HepG2 (cell line): ENCODE results near the gene TNFRSF1B. TPM values are rescaled to one million over a fixed set of nuclear protein-coding genes. Genes with fewer than 3 reads are reported as not detected.

Experiments used
- ATAC-seq: fragments of 200-7000 bp; cut with Tn5 transposase; 3 replicates; pipeline ENCODE4 v1.9.1; 2020; ENCODE audit warnings: mild to moderate bottlenecking, moderate library complexity
- BruUV-seq: library from RNA; stranded (reverse); fragments of 400-500 nt; replicated peaks from 2 replicates; lab custom pipeline; 2021; lab: Mats Ljungman, UMichigan
- CTCF ChIA-PET: fragments of 300-600 bp; formaldehyde crosslinking; extraction: SDS; loops from one replicate; lab custom pipeline; 2021; ENCODE audit warnings: low total read pairs, inconsistent platforms, low intra/inter-chr PET ratio; lab: Yijun Ruan, JAX
- POLR2A ChIA-PET: fragments of 350-600 bp; sonication (Branson Sonifier 250); formaldehyde crosslinking; loops from one replicate; lab custom pipeline; 2020; ENCODE audit warnings: antibody characterized with exemption, inconsistent platforms; lab: Yijun Ruan, JAX
- DNase-seq: peaks from one replicate; pipeline ENCODE4 v3.0.0-alpha.2; 2015; ENCODE audit warnings: low spot score
- FAIRE-seq: peaks from 3 replicates; lab custom pipeline; 2011; peaks lifted over from hg19 to GRCh38; lab: Jason Lieb, UNC
- H2AFZ ChIP-seq: one replicate; pipeline ENCODE4 v1.6.1; 2011; ENCODE audit warnings: low read length, inconsistent platforms
- H3K27ac ChIP-seq: fragments of 300-600 bp; 3 replicates; pipeline ENCODE4 v1.8.0; 2011; ENCODE audit warnings: mixed run types, mild to moderate bottlenecking, mixed read lengths, low read length, inconsistent platforms; ENCODE audit not compliant: insufficient read depth; ENCODE audit errors: extremely low read length
- H3K27me3 ChIP-seq, 2 experiments: fragments of 200-600 bp in 1 of 2; 2 replicates in 1 of 2; 3 replicates in 1 of 2; pipeline versions ENCODE4 v1.6.0 to v1.8.0; 2011; ENCODE audit warnings: low read length in 2 of 2, mild to moderate bottlenecking in 2 of 2, moderate library complexity in 2 of 2, inconsistent platforms in 1 of 2; ENCODE audit not compliant: insufficient read depth in 2 of 2, control insufficient read depth in 1 of 2
- H3K36me3 ChIP-seq, 2 experiments: fragments of 200-600 bp in 1 of 2; replicated peaks in 1 of 2; 2 replicates in 1 of 2; 3 replicates in 1 of 2; pipeline versions ENCODE4 v1.5.1 to v1.8.0; 2011; ENCODE audit warnings: low read length in 2 of 2, inconsistent platforms in 1 of 2; ENCODE audit not compliant: insufficient read depth in 2 of 2, control insufficient read depth in 1 of 2
- H3K4me1 ChIP-seq: 2 replicates; pipeline ENCODE4 v1.5.1; 2012; ENCODE audit warnings: low read length, inconsistent platforms; ENCODE audit not compliant: insufficient read depth
- H3K4me2 ChIP-seq: 2 replicates; pipeline ENCODE4 v1.6.0; 2011; ENCODE audit warnings: low read depth, low read length, inconsistent platforms
- H3K4me3 ChIP-seq, 3 experiments: fragments of 200-600 bp in 1 of 3; sonication (generic), shearing (Covaris generic) in 1 of 3; replicated peaks in 1 of 3; 2 replicates each; pipeline ENCODE4 v1.5.1; 2011 to 2016; ENCODE audit warnings: low read length in 3 of 3, inconsistent platforms in 2 of 3, low read depth in 2 of 3, mild to moderate bottlenecking in 2 of 3, control low read depth in 1 of 3, mixed read lengths in 1 of 3; ENCODE audit not compliant: insufficient read depth in 1 of 3
- H3K79me2 ChIP-seq: one replicate; pipeline ENCODE4 v1.6.1; 2011; ENCODE audit warnings: low read length, inconsistent platforms; ENCODE audit not compliant: insufficient read depth
- H3K9ac ChIP-seq: 2 replicates; pipeline ENCODE4 v1.6.0; 2011; ENCODE audit warnings: mild to moderate bottlenecking, low read depth, low read length, inconsistent platforms; ENCODE audit not compliant: insufficient read depth
- H3K9me3 ChIP-seq: 2 replicates; pipeline ENCODE4 v1.5.1; 2012; ENCODE audit warnings: mild to moderate bottlenecking, low read length
- H4K20me1 ChIP-seq: 2 replicates; pipeline ENCODE4 v1.6.0; 2011; ENCODE audit warnings: inconsistent platforms, mild to moderate bottlenecking, low read length, moderate library complexity; ENCODE audit not compliant: insufficient read depth
- AFF4 ChIP-seq: sonication (generic); formaldehyde crosslinking; IDR thresholded peaks from 2 replicates; pipeline ENCODE4 v1.4.0; 2020; ENCODE audit warnings: missing genetic modification reagents
- HOXA9 ChIP-seq: sonication (generic); formaldehyde crosslinking; IDR thresholded peaks from 2 replicates; pipeline ENCODE4 v1.8.1; 2022; ENCODE audit warnings: missing genetic modification reagents, mild to moderate bottlenecking, moderate library complexity, borderline replicate concordance
- KLF9 ChIP-seq: IDR thresholded peaks from 2 replicates; pipeline ENCODE4 v1.6.1; 2016; ENCODE audit warnings: low read depth
- ZNF549 ChIP-seq: sonication (generic); formaldehyde crosslinking; IDR thresholded peaks from 2 replicates; pipeline ENCODE4 v1.5.0; 2020; ENCODE audit warnings: missing genetic modification reagents
- ZNF660 ChIP-seq: sonication (generic); formaldehyde crosslinking; IDR thresholded peaks from 2 replicates; pipeline ENCODE4 v1.5.1; 2020; ENCODE audit warnings: mild to moderate bottlenecking, low read depth, missing genetic modification reagents, borderline replicate concordance
- ZNF841 ChIP-seq: sonication (generic); formaldehyde crosslinking; IDR thresholded peaks from 2 replicates; pipeline ENCODE4 v1.8.1; 2023; ENCODE audit warnings: missing genetic modification reagents, borderline replicate concordance
- whole genome bisulfite sequencing: methylation state at CpG from one replicate; pipeline ENCODE4 v1.1.6; 2017; ENCODE audit warnings: low lambda C conversion rate; 5-methylcytosine and 5-hydroxymethylcytosine counted together
- in situ Hi-C: cut with HindIII; loops from 2 replicates; pipeline ENCODE4 v1.10.0; 2017; ENCODE audit warnings: low pct_unique_long_range_greater_than_20kb; ENCODE audit not compliant: extremely low pct_ligation_motif_present
- intact Hi-C: fragments of 100-400 bp; cut with micrococcal nuclease; formaldehyde crosslinking; loops from one replicate; pipeline ENCODE4 v1.10.0; 2022; ENCODE audit not compliant: unreplicated experiment
- polyA plus RNA-seq, 8 experiments: library from polyadenylated mRNA; depleted of rRNA in 3 of 8; stranded (reverse) in 7 of 8; unstranded in 1 of 8; fragments of >200 nt; fragmentation: Illumina TruSeq in 4 of 8; extraction: Trizol in 4 of 8; gene quantifications; 2 replicates each; pipeline versions ENCODE4 v1.2.1 to v1.2.3, GENCODE V29; 2011 to 2016; ENCODE audit warnings: low read depth in 4 of 8, missing spikeins in 1 of 8, mixed read lengths in 1 of 8; ENCODE audit not compliant: insufficient read depth in 1 of 8
- total RNA-seq, 5 experiments: library from RNA; depleted of rRNA; stranded (reverse); fragments of >200 nt; fragmentation: Illumina TruSeq; extraction: Trizol; gene quantifications; 2 replicates each; pipeline ENCODE4 v1.2.3, GENCODE V29; 2016; ENCODE audit warnings: low read depth in 1 of 5
- TF ChIP-seq, protein P1 (sequence below): sonication (generic); formaldehyde crosslinking; IDR thresholded peaks from 2 replicates; pipeline ENCODE4 v1.4.0; 2020; ENCODE audit warnings: missing genetic modification reagents
- TF ChIP-seq, protein P2 (sequence below): IDR thresholded peaks from 2 replicates; pipeline ENCODE4 v1.6.1; 2016; ENCODE audit warnings: missing compliant biosample characterization, missing genetic modification reagents, borderline replicate concordance

TNFRSF1B gene
- total and polyA plus RNA-seq, 2 of the 13 experiments (the other 11 are each of a cell fraction or from before 2014, with no cell fraction given) = 0.04 to 0.11 TPM

DNA sequence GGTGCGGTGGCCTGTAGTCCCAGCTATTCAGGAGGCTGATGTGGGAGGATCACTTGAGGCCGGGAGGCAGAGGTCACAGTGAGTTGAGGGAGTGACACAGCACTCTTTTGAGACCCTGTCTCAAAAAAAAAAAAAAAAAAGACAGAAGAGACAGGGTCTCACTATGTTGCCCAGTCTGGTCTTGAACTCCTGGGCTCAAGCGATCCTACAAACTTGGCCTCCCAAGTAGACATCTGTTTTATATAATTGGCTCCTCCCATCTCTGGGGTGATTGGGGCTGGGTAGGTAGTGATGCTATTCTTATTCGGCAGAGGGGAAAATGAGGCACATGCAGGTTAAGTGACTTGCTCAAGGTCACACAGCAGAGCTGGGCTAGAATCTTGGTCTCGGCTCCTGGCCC, 39.4 kb downstream of the TNFRSF1B start:
- no peaks in the 10 kb centered on the region for H3K36me3 ChIP-seq
- ATAC-seq (no peak), FAIRE-seq (no peak), DNase-seq (no peak)
- H3K9ac ChIP-seq = no peak overlapping the region
- TF ChIP-seq HOXA9 = no peak
- H3K9me3 ChIP-seq = no peaks in the 10 kb centered on the region
- no peaks in the 10 kb centered on the region for H3K79me2 ChIP-seq
- no peaks in the 10 kb centered on the region for H3K27me3 ChIP-seq
- in situ Hi-C loops (loop anchor here (5.0 kb wide), 1 partner anchor 84 kb away; no protein-coding TSS in a partner anchor), intact Hi-C loops (no loop called here)
- H3K4me2 ChIP-seq = no peak overlapping the region
- no peaks in the 10 kb centered on the region for H3K4me1 ChIP-seq
- H2AFZ ChIP-seq = no peak overlapping the region
- ChIA-PET POLR2A (no interaction called here), CTCF (interaction anchor here (3.6 kb wide), 1 partner anchor 82 kb away, joined by 93 read pairs; no protein-coding TSS in a partner anchor)
- WGBS = 79% methylated on average over 4 of the region's 5 CpGs
- H3K4me3 ChIP-seq = no peak overlapping the region
- H3K27ac ChIP-seq = no peak overlapping the region
- H4K20me1 ChIP-seq = no peaks in the 10 kb centered on the region
- BruUV-seq = no TSS peak

- CTCF ChIA-PET = interaction anchor here (3.6 kb wide), 1 partner anchor 82 kb away, joined by 93 read pairs; no protein-coding TSS in a partner anchor
- no peaks in the 10 kb centered on the region for H4K20me1 ChIP-seq
- no peak overlapping the region for H3K27ac ChIP-seq
- no peak for DNase-seq
- H3K9me3 ChIP-seq = no peaks in the 10 kb centered on the region
- H3K79me2 ChIP-seq = no peaks in the 10 kb centered on the region
- no peak for ATAC-seq
- 46% methylated on average over 5 of the region's 17 CpGs for WGBS
- intact Hi-C loops (no loop called here), in situ Hi-C loops (loop anchor here (5.0 kb wide), 1 partner anchor 85 kb away; no protein-coding TSS in a partner anchor)
- no peak overlapping the region for H3K4me2 ChIP-seq
- no peaks in the 10 kb centered on the region for H3K36me3 ChIP-seq
- POLR2A ChIA-PET = no interaction called here
- H3K9ac ChIP-seq = no peak overlapping the region
- H3K27me3 ChIP-seq = no peaks in the 10 kb centered on the region
- FAIRE-seq = no peak
- H3K4me1 ChIP-seq = no peaks in the 10 kb centered on the region
- BruUV-seq = no TSS peak
- H3K4me3 ChIP-seq = no peak overlapping the region
- H2AFZ ChIP-seq = no peak overlapping the region
- TF ChIP-seq, protein P1, sequence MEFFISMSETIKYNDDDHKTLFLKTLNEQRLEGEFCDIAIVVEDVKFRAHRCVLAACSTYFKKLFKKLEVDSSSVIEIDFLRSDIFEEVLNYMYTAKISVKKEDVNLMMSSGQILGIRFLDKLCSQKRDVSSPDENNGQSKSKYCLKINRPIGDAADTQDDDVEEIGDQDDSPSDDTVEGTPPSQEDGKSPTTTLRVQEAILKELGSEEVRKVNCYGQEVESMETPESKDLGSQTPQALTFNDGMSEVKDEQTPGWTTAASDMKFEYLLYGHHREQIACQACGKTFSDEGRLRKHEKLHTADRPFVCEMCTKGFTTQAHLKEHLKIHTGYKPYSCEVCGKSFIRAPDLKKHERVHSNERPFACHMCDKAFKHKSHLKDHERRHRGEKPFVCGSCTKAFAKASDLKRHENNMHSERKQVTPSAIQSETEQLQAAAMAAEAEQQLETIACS (CRISPR knock-in tag) = no peak
- TF ChIP-seq, protein P2, sequence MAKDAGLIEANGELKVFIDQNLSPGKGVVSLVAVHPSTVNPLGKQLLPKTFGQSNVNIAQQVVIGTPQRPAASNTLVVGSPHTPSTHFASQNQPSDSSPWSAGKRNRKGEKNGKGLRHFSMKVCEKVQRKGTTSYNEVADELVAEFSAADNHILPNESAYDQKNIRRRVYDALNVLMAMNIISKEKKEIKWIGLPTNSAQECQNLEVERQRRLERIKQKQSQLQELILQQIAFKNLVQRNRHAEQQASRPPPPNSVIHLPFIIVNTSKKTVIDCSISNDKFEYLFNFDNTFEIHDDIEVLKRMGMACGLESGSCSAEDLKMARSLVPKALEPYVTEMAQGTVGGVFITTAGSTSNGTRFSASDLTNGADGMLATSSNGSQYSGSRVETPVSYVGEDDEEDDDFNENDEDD (CRISPR knock-in tag) = no peak
- TF ChIP-seq ZNF841 (no peak), ZNF549 (no peak), ZNF660 (CRISPR knock-in tag) (no peak), KLF9 (CRISPR knock-in tag) (no peak), AFF4 (no peak)
Observed at GRCh38 chr1:12206792-12207424, 40.1 kb downstream of the TNFRSF1B start.
